TTC549 (cell line): ENCODE data around the gene TTLL1.
A peak's percentile ranks its signal among the peaks of the same experiment; 100 is the strongest.

Experiments used
- FAIRE-seq: peaks from 2 replicates; lab custom pipeline; 2012; peaks lifted over from hg19 to GRCh38; lab: Jason Lieb, UNC

Gene TTLL1

DNA sequence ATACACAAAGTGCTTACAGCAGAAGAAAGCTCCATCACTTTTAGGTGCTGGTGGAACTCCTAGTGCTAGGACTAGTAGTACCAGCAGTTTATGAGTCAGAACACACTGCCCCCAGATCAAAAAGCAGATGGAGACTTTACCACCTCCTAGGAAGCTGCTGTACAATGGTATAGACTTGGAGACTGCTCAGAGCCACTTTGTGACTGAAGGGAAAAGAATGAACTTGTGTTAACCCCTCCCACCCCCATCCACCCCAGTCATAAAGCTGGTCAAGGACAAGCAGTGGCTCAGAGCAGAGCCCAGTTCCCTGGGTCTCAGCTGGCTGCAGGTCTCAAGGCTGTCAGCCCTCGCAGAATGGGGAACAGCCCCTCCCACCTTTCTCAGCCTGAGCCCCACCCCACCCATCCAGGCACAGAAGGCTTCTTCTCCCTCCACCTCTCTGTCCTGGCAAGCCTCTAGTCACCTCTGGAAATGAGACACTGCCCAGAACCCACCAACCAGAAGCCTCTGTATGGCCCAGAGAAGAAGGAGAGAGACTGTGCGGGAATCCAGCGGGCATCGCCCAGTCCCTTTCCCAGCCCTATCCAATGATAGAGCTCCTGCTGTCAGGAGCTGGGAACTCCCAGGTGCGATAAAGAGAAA, 98.1 kb downstream of the TTLL1 start:
- FAIRE-seq: no peak

DNA sequence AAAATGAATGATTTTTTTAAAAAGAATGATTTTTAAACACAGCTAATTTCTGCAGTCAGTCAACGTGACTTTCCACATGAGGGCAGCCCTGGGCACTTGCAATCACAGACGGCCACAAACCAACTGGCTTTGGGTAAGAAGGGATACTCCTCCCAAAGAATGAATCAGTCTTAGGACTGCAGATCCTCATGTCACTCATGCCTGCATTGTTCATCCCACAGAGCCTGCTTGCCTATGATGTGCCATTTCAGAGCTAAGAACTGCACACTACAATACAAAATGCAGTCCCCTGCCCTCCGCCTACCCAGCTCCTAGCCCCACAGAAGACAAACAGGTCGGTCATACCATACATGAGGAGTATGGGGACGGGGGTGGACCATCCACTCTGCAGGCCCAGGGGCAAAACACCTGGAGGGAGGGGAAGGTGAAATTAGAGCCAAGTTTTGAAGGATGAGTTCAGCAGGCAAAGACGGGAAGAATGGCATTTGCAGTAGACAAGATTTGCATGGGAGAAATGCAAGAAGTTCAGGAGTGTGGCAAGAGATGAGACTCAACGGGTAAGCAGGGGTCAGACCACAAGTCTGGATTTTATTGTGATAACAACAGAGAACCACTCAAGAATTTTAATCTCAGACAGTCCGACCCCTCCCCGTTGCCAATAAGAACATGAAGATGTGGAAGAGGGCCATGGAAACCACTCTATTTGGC, 98.9 kb downstream of the TTLL1 start:
- peak; percentile 52 for FAIRE-seq
